ENCODE measurements around the gene IARS2. TPM values are rescaled to one million over a fixed set of nuclear protein-coding genes. Genes with fewer than 3 reads are reported as not detected.
"Not testable (repeated sequence)": the region's sequence is repeated elsewhere in the genome, so short reads cannot be mapped to it uniquely, and the experiment has no call there.

The IARS2 gene
- total and polyA plus RNA-seq, 9 donors: 35.3 to 52.9 (median 43.0) TPM

DNA sequence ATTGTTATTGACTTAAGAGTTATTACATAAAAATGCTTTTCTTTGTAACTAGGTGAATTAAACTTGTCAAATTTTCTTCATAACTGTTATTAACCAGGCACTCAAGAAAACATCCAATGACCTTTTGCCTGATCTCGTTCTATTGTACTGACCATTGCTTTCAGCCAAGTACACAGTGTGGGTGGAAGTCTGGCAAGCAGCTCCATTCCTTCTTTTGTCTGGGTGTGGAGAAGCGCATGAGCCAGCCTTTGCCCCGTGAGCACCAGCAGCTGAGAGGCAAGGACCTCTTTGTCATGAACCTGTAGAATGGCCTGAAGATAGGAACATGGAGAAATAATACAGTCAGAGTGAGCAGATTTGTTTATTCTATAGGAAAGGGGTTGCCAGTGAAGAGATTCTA is 57.5 kb downstream of the IARS2 start:
- TF ChIP-seq EP300 (IDR thresholded peaks at IDR 0.05) (no peak), POLR2A (IDR thresholded peaks at IDR 0.05) (no peak)
- Histone ChIP-seq H3K9me3 (no peaks in the 10 kb centered on the region), H3K4me3 (no peak overlapping the region), H3K4me1 (ENCODE audit: insufficient read depth) (peaks cover 5% of the 10 kb centered on the region), H3K36me3 (no peaks in the 10 kb centered on the region), H3K27me3 (no peaks in the 10 kb centered on the region), H3K27ac (peak overlapping the region in 1 of 2 donors; percentile 27)
- peak in 4 of 5 donors; percentile 24 to 57 (median 32) for DNase-seq
- intact Hi-C loops (cut with DNase I): no loop called here
- WGBS, 3 donors: 10 to 13% (median 11%) methylated on average over 3 of the region's 3 CpGs

DNA sequence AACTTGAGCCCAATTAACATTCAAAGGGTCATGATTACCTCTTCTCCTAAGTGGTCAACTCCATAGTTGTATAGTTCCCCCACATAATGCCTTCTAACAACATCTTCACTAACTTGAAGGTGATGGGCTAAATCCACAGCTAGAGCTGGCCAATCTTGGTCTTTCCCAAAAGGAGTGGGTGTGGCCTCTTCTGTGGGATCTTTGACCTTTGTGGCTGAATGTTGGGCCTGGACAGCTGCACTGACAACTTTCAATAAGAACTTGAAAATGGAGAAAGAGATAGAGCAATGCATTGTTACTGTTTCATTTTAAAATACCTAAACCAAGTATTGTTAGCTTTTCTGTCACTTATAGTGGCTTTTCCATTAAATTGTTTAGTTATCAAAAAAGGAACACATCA is 59.2 kb downstream of the IARS2 start:
- no peaks in the 10 kb centered on the region for H3K27me3 ChIP-seq
- intact Hi-C loops (cut with DNase I): no loop called here
- no peaks in the 10 kb centered on the region for H3K9me3 ChIP-seq
- peaks cover 5% of the 10 kb centered on the region for H3K4me1 ChIP-seq (ENCODE audit: insufficient read depth)
- no peak overlapping the region for H3K27ac ChIP-seq
- no peaks in the 10 kb centered on the region for H3K36me3 ChIP-seq
- no peak overlapping the region for H3K4me3 ChIP-seq
- TF ChIP-seq POLR2A (IDR thresholded peaks at IDR 0.05): no peak
- no peak for TF ChIP-seq CTCF (IDR thresholded peaks at IDR 0.05)
- TF ChIP-seq EP300 (IDR thresholded peaks at IDR 0.05): no peak
- no peak for DNase-seq

- intact Hi-C loops (cut with DNase I): no loop called here
- no peaks in the 10 kb centered on the region for H3K9me3 ChIP-seq
- WGBS, 3 donors: 94 to 96% (median 94%) methylated on average over 4 of the region's 4 CpGs
- no peaks in the 10 kb centered on the region for H3K4me1 ChIP-seq (ENCODE audit: insufficient read depth)
- H3K27ac ChIP-seq: no peak overlapping the region
- no peaks in the 10 kb centered on the region for H3K36me3 ChIP-seq
- no peak overlapping the region for H3K4me3 ChIP-seq
- TF ChIP-seq EP300 (IDR thresholded peaks at IDR 0.05) (no peak), CTCF (IDR thresholded peaks at IDR 0.05) (no peak), POLR2A (IDR thresholded peaks at IDR 0.05) (no peak)
- no peak for DNase-seq
- no peaks in the 10 kb centered on the region for H3K27me3 ChIP-seq
Measured at GRCh38 chr1:220156620-220157146, 62.8 kb downstream of the IARS2 start.

- WGBS, 3 donors: 81 to 88% (median 83%) methylated on average over 2 of the region's 2 CpGs
- intact Hi-C loops (cut with DNase I): no loop called here
Measured at GRCh38 chr1:220157738-220158137, 63.8 kb downstream of the IARS2 start.

DNA sequence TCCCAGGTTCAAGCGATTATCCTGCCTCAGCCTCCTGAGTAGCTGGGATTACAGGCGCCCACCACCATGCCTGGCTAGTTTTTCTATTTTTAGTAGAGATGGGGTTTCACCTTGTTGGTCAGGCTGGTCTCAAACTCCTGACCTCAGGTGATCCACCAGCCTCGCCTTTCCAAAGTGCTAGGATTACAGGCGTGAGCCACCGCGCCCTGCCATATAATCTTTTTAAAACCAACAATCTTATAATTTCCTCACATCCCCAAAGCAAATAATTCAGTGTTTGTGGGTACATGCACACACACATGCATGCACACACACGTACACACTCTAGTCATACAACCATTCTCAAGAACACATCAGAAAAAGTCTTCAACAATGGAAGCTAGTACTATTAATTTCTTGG is 64.6 kb downstream of the IARS2 start:
- H3K36me3 ChIP-seq, DNase-seq: not testable (repeated sequence)
- 98 to 99% (median 98%) methylated on average over 7 of the region's 7 CpGs for WGBS, 3 donors

More at GRCh38 chr1:220157738-220158137, 63.8 kb downstream of the IARS2 start:
- Histone ChIP-seq H3K4me3 (no peak overlapping the region), H3K27ac (no peak overlapping the region), H3K27me3 (no peaks in the 10 kb centered on the region), H3K36me3 (no peaks in the 10 kb centered on the region), H3K9me3 (no peaks in the 10 kb centered on the region), H3K4me1 (ENCODE audit: insufficient read depth) (no peaks in the 10 kb centered on the region)
- TF ChIP-seq CTCF (IDR thresholded peaks at IDR 0.05) (no peak), POLR2A (IDR thresholded peaks at IDR 0.05) (no peak), EP300 (IDR thresholded peaks at IDR 0.05) (no peak)
- no peak for DNase-seq

More for the DNA sequence above, 64.6 kb downstream of the IARS2 start:
- H3K9me3 ChIP-seq; H3K27ac ChIP-seq; intact Hi-C loops (cut with DNase I); H3K4me3 ChIP-seq; H3K4me1 ChIP-seq (ENCODE audit: insufficient read depth); H3K27me3 ChIP-seq: not testable (repeated sequence)
